ENCODE data around the gene EXOC7.
A peak's percentile ranks its signal among the peaks of the same experiment; 100 is the strongest.
"Not testable (repeated sequence)": the region's sequence is repeated elsewhere in the genome, so short reads cannot be mapped to it uniquely, and the experiment has no call there.

The EXOC7 gene

GRCh38 chr17:76072148-76072858 lies 31.3 kb downstream of the EXOC7 start, which contains the start of gene SRP68:
Gene SRP68, minus strand, starts transcription at chr17:76072517. Its CDS starts 26 bp downstream, at chr17:76072491.
- DNase-seq: peak; percentile 73

- DNase-seq: no peak
Observed at GRCh38 chr17:76071531-76072147, 31.9 kb downstream of the EXOC7 start.

- DNase-seq: no peak
Observed at GRCh38 chr17:76065775-76066174, 37.8 kb downstream of the EXOC7 start.

- peak; percentile 54 for DNase-seq
Observed at GRCh38 chr17:76063875-76064546, 39.6 kb downstream of the EXOC7 start.

GRCh38 chr17:76058264-76058663 lies 45.3 kb downstream of the EXOC7 start:
- not testable (repeated sequence) for DNase-seq

- no peak for DNase-seq
Observed at GRCh38 chr17:76056882-76057281, 46.7 kb downstream of the EXOC7 start.

GRCh38 chr17:76054112-76054476 lies 49.5 kb downstream of the EXOC7 start:
- DNase-seq: no peak

GRCh38 chr17:76053246-76054111 lies 50.1 kb downstream of the EXOC7 start:
- no peak for DNase-seq

- no peak for DNase-seq
Observed at GRCh38 chr17:76051561-76051960, 52.0 kb downstream of the EXOC7 start.

GRCh38 chr17:76050538-76051467 lies 52.8 kb downstream of the EXOC7 start:
- no peak for DNase-seq

GRCh38 chr17:76049836-76050537 lies 53.6 kb downstream of the EXOC7 start:
- DNase-seq: no peak

GRCh38 chr17:76049239-76049638 lies 54.3 kb downstream of the EXOC7 start:
- no peak for DNase-seq

- peak; percentile 25 for DNase-seq
Observed at GRCh38 chr17:76048711-76049110, 54.9 kb downstream of the EXOC7 start.

GRCh38 chr17:76048025-76048605 lies 55.5 kb downstream of the EXOC7 start:
- DNase-seq: no peak

GRCh38 chr17:76046064-76046463 lies 57.5 kb downstream of the EXOC7 start:
- no peak for DNase-seq

GRCh38 chr17:76044475-76045007 lies 59.0 kb downstream of the EXOC7 start:
- DNase-seq: not testable (repeated sequence)

GRCh38 chr17:76042868-76043267 lies 60.7 kb downstream of the EXOC7 start:
- not testable (repeated sequence) for DNase-seq

GRCh38 chr17:76040376-76040775 lies 63.2 kb downstream of the EXOC7 start:
- no peak for DNase-seq

GRCh38 chr17:76039121-76039520 lies 64.5 kb downstream of the EXOC7 start:
- no peak for DNase-seq

GRCh38 chr17:76038050-76038449 lies 65.5 kb downstream of the EXOC7 start:
- no peak for DNase-seq
